NOMO-1 (cell line): ENCODE measurements around the gene TMEM198.

ENCODE experiments used
- DNase-seq, 2 experiments: peaks; one replicate each; lab custom pipeline; 2025; ENCODE audit not compliant: unreplicated experiment in 2 of 2; lab: John Stamatoyannopoulos, UW

The TMEM198 gene

GRCh38 chr2:219560893-219561178, 17.0 kb downstream of the TMEM198 start:
- DNase-seq = no peak

DNA sequence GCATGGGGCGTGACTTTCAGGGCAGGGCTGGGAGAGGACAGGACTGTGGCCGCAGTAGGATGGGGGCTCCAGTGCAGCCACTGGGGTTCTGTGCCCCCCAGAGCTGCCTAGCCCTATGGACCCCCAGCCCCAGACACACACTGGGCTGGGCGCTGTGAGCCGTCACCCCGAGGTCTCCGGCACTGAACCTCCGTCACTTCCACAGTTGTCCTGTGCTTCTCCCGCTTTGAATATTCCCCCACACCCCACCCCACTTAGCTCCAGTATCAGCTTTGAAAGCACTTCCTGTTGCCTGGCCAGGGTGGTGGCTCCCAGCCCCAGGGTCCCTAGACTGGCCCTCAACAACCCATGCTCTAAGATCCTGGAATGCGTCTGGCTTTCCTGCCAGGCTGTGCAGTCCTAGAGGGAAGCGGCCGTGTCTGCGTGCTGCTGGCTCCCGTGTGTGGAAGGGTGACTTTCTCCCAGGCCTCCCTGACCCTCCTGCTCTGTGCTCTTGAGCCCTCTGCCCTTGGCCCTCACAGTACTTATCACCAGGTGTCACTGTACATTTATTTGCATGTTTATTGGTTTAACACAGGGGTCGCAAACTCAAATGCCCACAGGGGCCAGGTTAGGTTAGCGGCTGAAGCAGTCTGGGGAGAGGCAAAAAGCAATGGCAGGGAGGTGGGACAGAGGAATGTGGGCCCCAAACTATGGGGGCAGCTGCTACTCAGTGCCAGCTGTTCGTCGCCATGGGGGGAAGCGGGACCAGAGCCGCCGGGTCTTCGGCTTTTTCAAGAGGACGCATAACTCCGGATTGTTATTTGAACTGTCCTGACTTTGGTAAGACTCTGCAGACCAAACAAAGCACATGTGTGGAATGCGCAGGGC, 17.6 kb downstream of the TMEM198 start:
- DNase-seq = no peak

DNA sequence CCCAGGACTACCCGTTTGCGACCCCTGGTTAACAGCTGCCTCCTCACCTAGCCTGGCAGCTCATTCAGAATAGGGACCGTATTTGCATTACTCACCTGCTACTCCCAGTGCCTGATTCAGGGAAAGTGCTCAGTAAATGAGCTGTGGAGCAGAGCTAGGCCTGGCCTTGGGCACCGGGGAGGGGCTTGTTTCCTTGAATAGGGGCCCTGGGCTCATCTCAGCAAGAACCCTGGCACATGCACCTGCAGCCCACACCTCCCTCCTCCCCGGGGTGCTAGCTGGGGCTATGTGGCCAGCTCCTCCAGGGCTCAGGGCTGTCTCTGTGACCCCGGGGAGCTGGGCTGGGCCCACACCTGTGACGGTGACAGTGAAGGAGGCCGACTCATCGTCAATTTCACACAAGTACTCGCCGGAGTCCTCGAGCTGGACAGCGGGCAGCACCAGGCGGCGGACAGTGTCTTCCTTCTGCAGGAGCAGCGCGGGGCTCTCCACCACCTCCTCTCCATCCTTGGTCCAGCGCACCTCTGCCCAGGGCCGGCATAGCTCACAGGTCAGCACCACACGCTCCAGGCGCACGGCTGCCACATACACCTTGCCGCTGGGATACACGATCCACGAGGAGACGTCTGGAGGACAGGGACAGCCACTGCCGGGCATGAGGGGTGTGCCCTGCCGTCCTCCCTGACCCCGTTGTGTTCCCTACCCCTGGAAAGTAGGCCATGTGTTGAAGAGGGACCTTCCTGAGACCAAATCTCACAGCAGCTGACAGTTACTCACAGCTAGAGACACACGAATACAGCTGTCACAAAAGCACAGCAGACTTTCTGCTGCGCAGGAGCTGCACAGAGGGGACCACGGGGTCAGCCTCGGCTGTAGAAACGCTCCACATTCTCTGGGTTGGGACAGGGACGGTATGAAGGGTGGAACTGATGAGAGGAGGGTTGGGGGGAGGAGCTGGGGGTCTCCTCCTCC, 18.5 kb downstream of the TMEM198 start:
- no peak for DNase-seq

DNA sequence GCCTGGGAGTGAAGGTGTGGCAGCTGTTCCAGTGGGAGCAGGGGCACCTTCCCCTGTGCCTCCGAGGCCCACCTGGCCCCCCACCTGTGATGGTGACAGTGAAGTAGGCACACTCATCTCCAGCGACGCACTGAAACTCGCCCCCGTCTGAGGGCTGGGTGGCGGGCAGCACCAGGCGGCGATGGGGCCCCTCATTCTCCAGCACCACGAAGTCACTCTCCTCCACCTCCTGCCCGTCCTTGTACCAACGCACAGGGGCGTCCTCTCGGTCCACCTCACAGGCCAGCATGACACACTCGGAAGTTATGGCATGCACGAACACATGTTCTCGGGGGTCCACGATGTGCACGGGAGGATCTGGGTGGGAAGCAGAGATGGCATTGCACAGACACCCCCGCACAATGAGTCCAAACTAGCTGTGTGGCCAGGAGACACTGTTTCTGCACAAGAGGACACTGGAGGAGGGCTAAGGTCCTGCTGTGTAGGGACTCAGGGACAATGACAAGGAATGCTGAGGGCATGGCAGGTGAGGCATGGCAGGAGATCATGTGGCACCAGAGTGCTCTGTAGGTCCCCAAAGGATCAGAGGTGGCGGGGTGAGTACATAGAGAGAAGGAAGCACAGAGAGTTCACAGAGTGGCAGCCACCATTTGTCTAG, 19.6 kb downstream of the TMEM198 start:
- DNase-seq = no peak

DNA sequence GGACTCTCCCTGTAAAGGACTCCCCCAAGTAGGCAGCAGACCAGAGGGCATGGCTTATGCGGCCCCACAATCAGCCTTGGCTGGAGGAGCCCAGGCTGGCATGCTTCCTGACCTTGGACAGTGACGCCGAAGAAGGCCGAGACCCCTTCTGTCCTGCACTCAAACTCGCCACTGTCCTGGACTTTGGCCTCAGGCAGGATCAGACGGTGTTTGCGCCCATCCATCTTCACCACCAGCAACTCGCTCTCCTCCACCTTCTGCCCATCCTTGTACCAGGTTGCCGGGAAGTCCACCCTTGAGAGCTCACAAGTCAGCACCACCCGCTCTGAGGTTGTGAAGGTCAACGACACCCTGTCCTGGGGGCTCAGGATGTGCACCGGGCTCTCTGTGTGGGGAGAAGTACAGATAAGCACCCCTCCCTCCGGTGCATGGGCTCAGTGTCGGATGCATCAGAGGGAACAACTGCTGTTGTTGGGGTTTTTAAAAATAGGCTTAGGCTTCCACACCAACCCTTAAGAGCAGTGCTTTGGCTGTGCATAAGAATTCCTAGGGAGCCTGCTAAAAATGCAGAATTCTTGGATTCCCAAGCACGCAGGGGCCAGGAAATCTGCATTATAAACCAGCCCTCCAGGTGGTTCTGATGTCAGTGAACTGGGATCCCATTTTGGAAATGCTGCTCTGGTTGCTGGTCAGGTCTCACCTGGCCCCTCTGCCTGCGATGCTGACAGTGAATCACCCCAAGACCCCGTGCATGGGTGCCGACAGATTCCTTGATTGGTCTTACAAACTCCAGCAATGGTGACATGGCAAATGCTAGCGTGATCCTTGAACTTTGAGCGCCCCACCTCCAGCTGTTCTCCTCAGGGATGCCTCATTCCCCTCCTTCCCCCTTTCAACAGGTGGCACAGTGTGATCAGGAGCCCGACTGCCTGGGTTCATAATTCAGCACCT, 21.6 kb downstream of the TMEM198 start:
- no peak for DNase-seq

- no peak for DNase-seq
These were observed 22.8 kb downstream of the TMEM198 start for GRCh38 chr2:219566640-219567039.

DNA sequence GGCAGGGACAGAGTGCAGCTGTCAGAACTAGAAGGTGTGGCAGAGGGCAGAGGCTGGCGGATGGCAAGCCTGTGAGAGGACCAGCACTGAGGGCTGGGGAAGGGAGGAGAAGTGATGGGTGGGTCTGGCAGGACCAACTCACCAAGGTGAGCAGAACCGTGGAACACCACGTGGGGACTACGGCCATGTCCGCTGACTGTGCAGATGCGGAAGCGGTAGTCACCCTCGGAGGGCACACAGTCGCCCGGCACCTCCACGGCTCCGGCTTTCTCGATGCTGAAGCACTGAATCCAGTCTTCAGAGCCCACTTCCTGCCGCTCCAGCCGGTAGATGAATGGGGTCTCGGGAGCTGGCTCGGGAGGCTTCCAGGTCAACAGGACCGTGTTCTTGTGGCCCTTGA, 23.3 kb downstream of the TMEM198 start:
- DNase-seq = no peak

DNA sequence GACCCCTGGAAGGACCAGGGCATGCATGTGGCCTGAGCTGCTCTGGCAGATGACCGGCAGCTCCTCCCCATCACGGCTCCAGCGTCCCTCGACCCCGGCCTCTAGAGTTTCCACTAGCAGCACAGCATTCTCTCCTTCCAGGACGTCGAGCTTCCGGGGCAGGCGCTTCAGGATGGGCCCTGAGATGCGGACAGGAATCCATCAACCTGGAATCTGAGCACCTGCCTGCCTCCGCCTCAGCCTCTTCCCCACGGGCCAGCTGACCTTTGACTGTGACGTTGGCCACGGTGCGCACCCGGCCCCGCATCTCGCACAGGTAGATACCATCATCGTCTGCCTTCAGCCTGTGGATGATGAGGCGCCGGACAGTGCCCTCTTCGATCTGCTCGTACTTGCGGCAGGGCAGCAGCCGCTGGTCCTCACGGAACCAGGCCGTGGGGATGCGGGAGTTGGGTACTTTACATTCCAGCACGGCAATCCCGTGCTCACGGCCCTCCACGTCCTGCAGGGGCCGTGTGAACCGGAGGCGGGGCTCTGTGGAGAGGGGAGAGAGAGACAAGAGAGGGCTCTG, 24.0 kb downstream of the TMEM198 start:
- DNase-seq = no peak

- no peak for DNase-seq
These were observed 25.2 kb downstream of the TMEM198 start for GRCh38 chr2:219569041-219569440.

GRCh38 chr2:219569635-219570034, 25.8 kb downstream of the TMEM198 start:
- DNase-seq = no peak

GRCh38 chr2:219570194-219570923, 26.5 kb downstream of the TMEM198 start:
- no peak for DNase-seq

DNA sequence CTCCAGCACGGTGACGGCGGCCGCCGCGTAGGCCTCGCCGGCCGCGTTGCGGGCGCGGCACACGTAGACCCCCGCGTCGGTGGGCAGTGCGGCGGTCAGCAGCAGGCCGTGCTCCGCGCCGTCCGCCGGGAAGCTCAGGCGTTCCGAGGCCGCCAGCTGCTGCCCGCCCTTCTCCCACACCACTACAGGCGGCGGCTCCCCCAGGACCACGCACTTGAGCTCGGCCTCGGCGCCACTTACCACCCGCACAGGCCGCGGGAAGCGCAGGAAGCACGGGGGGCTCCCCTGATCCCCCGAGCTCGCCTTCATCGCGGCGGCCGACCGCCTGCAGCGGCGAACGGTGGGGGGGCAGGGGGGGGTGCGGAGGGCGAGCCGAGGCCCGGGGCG, 27.1 kb downstream of the TMEM198 start:
- DNase-seq = no peak

DNA sequence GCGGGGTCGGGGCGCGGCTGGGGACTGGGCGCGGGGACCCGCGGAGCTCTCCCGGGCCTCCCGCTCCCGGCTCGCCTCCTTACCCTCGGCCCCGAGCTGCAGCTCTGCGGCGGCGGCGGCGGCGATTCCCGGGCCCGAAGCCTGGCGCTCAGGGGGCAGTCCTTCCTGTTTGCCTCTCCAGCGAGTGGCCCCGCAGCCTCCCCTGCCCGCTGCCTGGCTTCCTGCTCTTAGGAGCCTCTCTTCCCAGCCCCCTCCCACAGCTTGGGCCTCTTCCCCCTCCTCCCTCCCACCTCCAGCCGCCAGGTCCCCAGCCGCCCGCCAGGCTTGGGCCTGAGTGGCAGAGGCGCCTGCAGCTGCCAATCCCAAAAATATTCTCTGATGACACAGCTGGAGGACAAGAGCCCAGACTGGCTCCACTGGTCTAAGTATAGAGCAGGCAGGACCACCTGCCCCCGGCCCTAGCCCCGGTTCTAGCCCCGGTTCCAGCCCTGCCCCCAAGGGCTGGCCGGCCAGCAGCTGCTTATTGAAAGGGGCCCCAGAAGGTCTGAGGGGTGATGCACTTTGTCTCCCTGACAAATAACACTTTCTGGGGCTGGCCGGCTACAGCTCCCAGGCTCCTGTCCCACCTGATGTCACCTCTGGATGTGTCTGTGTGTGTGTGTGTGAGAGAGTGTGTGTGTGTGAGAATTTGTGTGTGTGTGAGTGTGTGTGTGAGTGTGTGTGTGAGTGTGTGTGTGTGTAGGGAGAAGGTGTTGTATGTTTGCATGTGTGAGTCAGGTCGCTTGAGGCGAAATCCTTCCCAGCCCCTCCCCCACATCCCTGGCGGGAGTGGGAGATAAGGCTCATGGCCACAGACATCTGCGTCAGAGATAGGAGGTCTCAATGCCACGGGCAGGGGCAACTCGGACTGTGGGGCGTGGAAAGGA, 27.7 kb downstream of the TMEM198 start, which contains the start of gene OBSL1:
Gene OBSL1 (minus strand): TSS at position 229 of the 926 bp plus-strand sequence. CDS start 307 bp downstream, outside the sequence.
- peak; percentile 36 to 42 for DNase-seq

- no peak for DNase-seq
These were observed 28.6 kb downstream of the TMEM198 start, which contains the start of gene INHA for GRCh38 chr2:219572237-219573001. Gene INHA (plus strand): TSS chr2:219572310. CDS start chr2:219572375, 65 bp downstream.

GRCh38 chr2:219573166-219573565, 29.3 kb downstream of the TMEM198 start:
- DNase-seq = peak in 1 of 2 experiments; percentile 61

DNA sequence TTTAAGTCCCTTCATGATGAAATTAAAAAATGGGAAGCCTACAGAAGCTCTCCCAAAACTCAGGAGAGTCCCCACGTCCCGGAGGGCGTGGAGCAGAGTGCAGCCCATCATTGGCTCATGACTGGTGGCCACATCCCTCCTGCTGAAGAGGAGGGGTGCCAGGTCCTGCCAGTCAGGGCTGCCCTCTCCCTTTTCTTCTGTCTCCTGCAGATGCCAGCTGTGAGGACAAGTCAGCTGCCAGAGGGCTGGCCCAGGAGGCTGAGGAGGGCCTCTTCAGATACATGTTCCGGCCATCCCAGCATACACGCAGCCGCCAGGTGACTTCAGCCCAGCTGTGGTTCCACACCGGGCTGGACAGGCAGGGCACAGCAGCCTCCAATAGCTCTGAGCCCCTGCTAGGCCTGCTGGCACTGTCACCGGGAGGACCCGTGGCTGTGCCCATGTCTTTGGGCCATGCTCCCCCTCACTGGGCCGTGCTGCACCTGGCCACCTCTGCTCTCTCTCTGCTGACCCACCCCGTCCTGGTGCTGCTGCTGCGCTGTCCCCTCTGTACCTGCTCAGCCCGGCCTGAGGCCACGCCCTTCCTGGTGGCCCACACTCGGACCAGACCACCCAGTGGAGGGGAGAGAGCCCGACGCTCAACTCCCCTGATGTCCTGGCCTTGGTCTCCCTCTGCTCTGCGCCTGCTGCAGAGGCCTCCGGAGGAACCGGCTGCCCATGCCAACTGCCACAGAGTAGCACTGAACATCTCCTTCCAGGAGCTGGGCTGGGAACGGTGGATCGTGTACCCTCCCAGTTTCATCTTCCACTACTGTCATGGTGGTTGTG, 30.9 kb downstream of the TMEM198 start:
- no peak for DNase-seq
